Measurements from ENCODE around the gene SCRT2.

SCRT2 gene

GRCh38 chr20:634148-634925 lies 41.3 kb downstream of the SCRT2 start:
- DNase-seq: peak in 47 of 56 donors; percentile 6 to 75 (median 43)

- DNase-seq: no peak
These were observed 44.5 kb downstream of the SCRT2 start for GRCh38 chr20:631101-631500.

- no peak for DNase-seq
These were observed 49.0 kb downstream of the SCRT2 start for GRCh38 chr20:626579-626978.

- no peak for DNase-seq
These were observed 50.2 kb downstream of the SCRT2 start for GRCh38 chr20:625360-625932.

- no peak for DNase-seq
These were observed 51.9 kb downstream of the SCRT2 start for GRCh38 chr20:623704-624103.

- DNase-seq: no peak
These were observed 52.6 kb downstream of the SCRT2 start for GRCh38 chr20:623021-623420.

GRCh38 chr20:622161-622560 lies 53.4 kb downstream of the SCRT2 start:
- no peak for DNase-seq

GRCh38 chr20:621125-621756 lies 54.4 kb downstream of the SCRT2 start:
- DNase-seq: no peak

GRCh38 chr20:620246-620645 lies 55.4 kb downstream of the SCRT2 start:
- no peak for DNase-seq

- DNase-seq: no peak
These were observed 56.6 kb downstream of the SCRT2 start for GRCh38 chr20:618980-619379.

- no peak for DNase-seq
These were observed 57.5 kb downstream of the SCRT2 start for GRCh38 chr20:617934-618690.

- no peak for DNase-seq
These were observed 60.1 kb downstream of the SCRT2 start for GRCh38 chr20:615514-615913.

GRCh38 chr20:611843-612185 lies 63.8 kb downstream of the SCRT2 start:
- no peak for DNase-seq
